ENCODE data around the gene CHN2.

DNA sequence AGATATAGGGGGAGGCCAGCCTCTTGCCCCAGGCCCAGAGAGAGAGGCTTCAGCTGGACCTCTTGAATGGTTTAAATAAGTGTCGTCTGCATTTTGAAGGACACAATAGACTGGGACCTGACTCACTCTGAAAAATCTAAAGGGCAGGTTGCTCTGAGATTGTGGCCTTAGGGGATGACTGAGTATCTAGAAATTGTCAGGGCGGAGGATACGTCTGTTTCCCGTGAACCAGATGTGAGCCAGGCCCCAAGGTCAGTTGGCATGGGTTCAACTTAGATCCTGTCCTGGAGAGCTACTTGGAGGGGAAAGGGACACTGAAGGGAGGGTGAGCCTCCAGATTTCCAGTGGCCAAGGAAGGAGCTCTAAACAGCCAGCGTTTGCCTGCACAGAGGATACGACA lies 110.2 kb downstream of the CHN2 start:
- TF ChIP-seq, protein P1, sequence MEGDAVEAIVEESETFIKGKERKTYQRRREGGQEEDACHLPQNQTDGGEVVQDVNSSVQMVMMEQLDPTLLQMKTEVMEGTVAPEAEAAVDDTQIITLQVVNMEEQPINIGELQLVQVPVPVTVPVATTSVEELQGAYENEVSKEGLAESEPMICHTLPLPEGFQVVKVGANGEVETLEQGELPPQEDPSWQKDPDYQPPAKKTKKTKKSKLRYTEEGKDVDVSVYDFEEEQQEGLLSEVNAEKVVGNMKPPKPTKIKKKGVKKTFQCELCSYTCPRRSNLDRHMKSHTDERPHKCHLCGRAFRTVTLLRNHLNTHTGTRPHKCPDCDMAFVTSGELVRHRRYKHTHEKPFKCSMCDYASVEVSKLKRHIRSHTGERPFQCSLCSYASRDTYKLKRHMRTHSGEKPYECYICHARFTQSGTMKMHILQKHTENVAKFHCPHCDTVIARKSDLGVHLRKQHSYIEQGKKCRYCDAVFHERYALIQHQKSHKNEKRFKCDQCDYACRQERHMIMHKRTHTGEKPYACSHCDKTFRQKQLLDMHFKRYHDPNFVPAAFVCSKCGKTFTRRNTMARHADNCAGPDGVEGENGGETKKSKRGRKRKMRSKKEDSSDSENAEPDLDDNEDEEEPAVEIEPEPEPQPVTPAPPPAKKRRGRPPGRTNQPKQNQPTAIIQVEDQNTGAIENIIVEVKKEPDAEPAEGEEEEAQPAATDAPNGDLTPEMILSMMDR (IDR thresholded peaks at IDR 0.05): no peak
- TF ChIP-seq SIN3A (IDR thresholded peaks at IDR 0.05; ENCODE audit: borderline replicate concordance, low read depth, low read length): no peak
